H9 (cell line): ENCODE measurements around the gene FUT8. TPM values are rescaled to one million over a fixed set of nuclear protein-coding genes. Genes with fewer than 3 reads are reported as not detected.

Experiments used
- DNase-seq: peaks from one replicate; pipeline ENCODE4 v3.0.0-alpha.2; 2017
- H2AFZ ChIP-seq: one replicate; pipeline ENCODE4 v1.6.1; 2013; ENCODE audit warnings: mild to moderate bottlenecking, low read length, control low read depth, moderate library complexity
- H2AK5ac ChIP-seq: 2 replicates; pipeline ENCODE4 v1.6.1; 2013; ENCODE audit warnings: low read length, control low read depth, mixed read lengths; ENCODE audit not compliant: insufficient read length
- H2BK120ac ChIP-seq: one replicate; pipeline ENCODE4 v1.6.1; 2013; ENCODE audit warnings: low read depth, mild to moderate bottlenecking, low read length, control low read depth, inconsistent platforms; ENCODE audit not compliant: poor library complexity, severe bottlenecking
- H2BK12ac ChIP-seq: 2 replicates; pipeline ENCODE4 v1.6.1; 2013; ENCODE audit warnings: low read length, control low read depth, mixed read lengths, low read depth; ENCODE audit not compliant: insufficient read length
- H2BK15ac ChIP-seq: 2 replicates; pipeline ENCODE4 v1.6.1; 2013; ENCODE audit warnings: low read depth, low read length, control low read depth
- H2BK20ac ChIP-seq: one replicate; pipeline ENCODE4 v1.6.1; 2013; ENCODE audit warnings: low read depth, mild to moderate bottlenecking, low read length, control low read depth, inconsistent platforms; ENCODE audit not compliant: poor library complexity, severe bottlenecking
- H2BK5ac ChIP-seq: 2 replicates; pipeline ENCODE4 v1.6.1; 2013; ENCODE audit warnings: low read length, control low read depth, mixed read lengths; ENCODE audit not compliant: insufficient read length
- H3K14ac ChIP-seq: 2 replicates; pipeline ENCODE4 v1.6.1; 2013; ENCODE audit warnings: low read length, control low read depth; ENCODE audit not compliant: insufficient read depth
- H3K18ac ChIP-seq: 2 replicates; pipeline ENCODE4 v1.6.1; 2013; ENCODE audit warnings: low read depth, mild to moderate bottlenecking, mixed read lengths, low read length, control low read depth; ENCODE audit not compliant: insufficient read length
- H3K23ac ChIP-seq: 2 replicates; pipeline ENCODE4 v1.6.1; 2013; ENCODE audit warnings: low read length, control low read depth, mixed read lengths, low read depth; ENCODE audit not compliant: insufficient read length
- H3K23me2 ChIP-seq: 2 replicates; pipeline ENCODE4 v1.6.1; 2013; ENCODE audit warnings: low read depth, mild to moderate bottlenecking, mixed read lengths, low read length, control low read depth; ENCODE audit not compliant: insufficient read length, poor library complexity, severe bottlenecking
- H3K27ac ChIP-seq: 2 replicates; pipeline ENCODE4 v1.5.1; 2013; ENCODE audit warnings: low read length, control low read depth, mixed read lengths, low read depth; ENCODE audit not compliant: insufficient read length
- H3K27me3 ChIP-seq: 2 replicates; pipeline ENCODE4 v1.6.1; 2013; ENCODE audit warnings: low read length, control low read depth, inconsistent platforms; ENCODE audit not compliant: insufficient read depth
- H3K4ac ChIP-seq: 2 replicates; pipeline ENCODE4 v1.6.1; 2013; ENCODE audit warnings: low read depth, mild to moderate bottlenecking, control low read depth, inconsistent platforms, low read length, moderate library complexity
- H3K4me1 ChIP-seq: 2 replicates; pipeline ENCODE4 v1.6.1; 2013; ENCODE audit warnings: low read length, control low read depth, inconsistent platforms; ENCODE audit not compliant: insufficient read depth
- H3K4me2 ChIP-seq: 2 replicates; pipeline ENCODE4 v1.6.1; 2013; ENCODE audit warnings: low read length, control low read depth, mixed read lengths; ENCODE audit not compliant: insufficient read length, insufficient read depth
- H3K56ac ChIP-seq: 2 replicates; pipeline ENCODE4 v1.6.1; 2013; ENCODE audit warnings: low read depth, mild to moderate bottlenecking, mixed read lengths, low read length, control low read depth; ENCODE audit not compliant: insufficient read length
- H3K79me1 ChIP-seq: 2 replicates; pipeline ENCODE4 v1.6.1; 2013; ENCODE audit warnings: low read depth, mild to moderate bottlenecking, moderate library complexity, low read length, control low read depth, inconsistent platforms; ENCODE audit not compliant: insufficient read depth, poor library complexity, severe bottlenecking
- H3K79me2 ChIP-seq: 2 replicates; pipeline ENCODE4 v1.6.1; 2013; ENCODE audit warnings: low read length, control low read depth, inconsistent platforms; ENCODE audit not compliant: insufficient read depth
- H3K9ac ChIP-seq: 2 replicates; pipeline ENCODE4 v1.6.1; 2013; ENCODE audit warnings: low read length, control low read depth, mixed read lengths; ENCODE audit not compliant: insufficient read length; ENCODE audit errors: extremely low read depth
- H3K9me3 ChIP-seq: one replicate; pipeline ENCODE4 v1.6.1; 2013; ENCODE audit warnings: low read depth, low read length, inconsistent platforms; ENCODE audit not compliant: control insufficient read depth
- H3T11ph ChIP-seq: one replicate; pipeline ENCODE4 v1.6.1; 2013; ENCODE audit warnings: mild to moderate bottlenecking, low read length, control low read depth, inconsistent platforms
- H4K20me1 ChIP-seq: one replicate; pipeline ENCODE4 v1.6.1; 2013; ENCODE audit not compliant: control insufficient read depth, insufficient read length, insufficient read depth
- H4K5ac ChIP-seq: 2 replicates; pipeline ENCODE4 v1.6.1; 2013; ENCODE audit warnings: low read depth, mild to moderate bottlenecking, mixed read lengths, low read length, control low read depth; ENCODE audit not compliant: insufficient read length
- H4K8ac ChIP-seq: replicated peaks from 2 replicates; pipeline ENCODE4 v1.6.1; 2013; ENCODE audit warnings: low read length, control low read depth, mixed read lengths, low read depth; ENCODE audit not compliant: insufficient read length
- H4K91ac ChIP-seq: 2 replicates; pipeline ENCODE4 v1.6.1; 2013; ENCODE audit warnings: low read depth, mild to moderate bottlenecking, moderate library complexity, mixed read lengths, low read length, control low read depth; ENCODE audit not compliant: insufficient read length
- H3K27ac Mint-ChIP-seq, 3 experiments: 2 replicates in 2 of 3; 3 replicates in 1 of 3; pipeline ENCODE4 v1.8.0; 2020 to 2021; ENCODE audit warnings: mixed read lengths in 3 of 3, mild to moderate bottlenecking in 1 of 3, moderate library complexity in 1 of 3
- H3K27me3 Mint-ChIP-seq: 2 replicates; pipeline ENCODE4 v1.8.0; 2021; ENCODE audit warnings: low read depth, mild to moderate bottlenecking, moderate library complexity, mixed read lengths
- H3K36me3 Mint-ChIP-seq, 3 experiments: 2 replicates in 2 of 3; 3 replicates in 1 of 3; pipeline ENCODE4 v1.8.0; 2020 to 2021; ENCODE audit warnings: low read depth in 3 of 3, mixed read lengths in 3 of 3; ENCODE audit not compliant: insufficient read depth in 1 of 3
- H3K4me1 Mint-ChIP-seq, 2 experiments: 2 replicates each; pipeline ENCODE4 v1.8.0; 2020; ENCODE audit warnings: mixed read lengths in 2 of 2
- H3K4me3 Mint-ChIP-seq, 2 experiments: 2 replicates in 1 of 2; 3 replicates in 1 of 2; pipeline ENCODE4 v1.8.0; 2020 to 2021; ENCODE audit warnings: mild to moderate bottlenecking in 2 of 2, mixed read lengths in 2 of 2, moderate library complexity in 1 of 2
- H3K9me3 Mint-ChIP-seq, 2 experiments: 2 replicates in 1 of 2; 3 replicates in 1 of 2; pipeline ENCODE4 v1.8.0; 2020; ENCODE audit warnings: mild to moderate bottlenecking in 2 of 2, mixed read lengths in 2 of 2, moderate library complexity in 1 of 2
- WGBS: extraction: QIAGEN DNeasy Blood & Tissue Kit; methylation state at CpG from one replicate; pipeline ENCODE4 v1.1.7; 2013; ENCODE audit warnings: missing lambda C conversion rate, low lambda C conversion rate, mixed read lengths; ENCODE audit not compliant: insufficient read length; ENCODE audit errors: extremely low coverage; 5-methylcytosine and 5-hydroxymethylcytosine counted together
- total RNA-seq: library from RNA; stranded (reverse); gene quantifications from 2 replicates; pipeline ENCODE4 v1.2.1, GENCODE V29; 2021
- TF ChIP-seq, protein P1 (sequence below): fragments of 200-600 bp; sonication (generic); conservative IDR thresholded peaks from 3 replicates; pipeline ENCODE4 v1.8.0; 2021; ENCODE audit warnings: antibody characterized with exemption, mild to moderate bottlenecking

The FUT8 gene
- total RNA-seq, 1 experiment from 2014 or later, result 44.3 TPM

GRCh38 chr14:65433646-65434045 lies 21.1 kb downstream of the FUT8 start:
- Histone ChIP-seq H3K4me1 (0 out of 2 replicates have a peak, but pooled peaks cover 2% of the 10 kb centered on the region), H2BK15ac (no peak overlapping the region), H3K14ac (no peak overlapping the region), H3K9me3 (no peaks in the 10 kb centered on the region), H2BK20ac (no peak overlapping the region), H2BK5ac (no peak overlapping the region), H2AFZ (no peak overlapping the region), H3K9ac (no peak overlapping the region), H3K4me2 (no peak overlapping the region), H3K27ac (no peak overlapping the region), H3K23me2 (no peaks in the 10 kb centered on the region), H4K8ac (no peak overlapping the region), H3K56ac (no peak overlapping the region), H3K23ac (no peak overlapping the region), H4K5ac (no peak overlapping the region), H2BK120ac (no peak overlapping the region), H2BK12ac (no peak overlapping the region), H4K20me1 (no peaks in the 10 kb centered on the region), H3K79me1 (no peaks in the 10 kb centered on the region), H3K18ac (no peak overlapping the region), H3K4ac (no peak overlapping the region), H3T11ph (no peak overlapping the region), H4K91ac (no peak overlapping the region), H3K79me2 (no peaks in the 10 kb centered on the region), H3K27me3 (no peaks in the 10 kb centered on the region), H2AK5ac (no peak overlapping the region)
- Mint-ChIP-seq H3K4me3 (no peak overlapping the region; a peak in 1 of 5 replicates), H3K4me1 (peaks cover 31 to 44% of the 10 kb centered on the region in 2 experiments), H3K36me3 (peaks cover 3 to 14% (median 13%) of the 10 kb centered on the region in 3 experiments; a peak in 6 of 7 replicates), H3K9me3 (peaks cover 8 to 11% of the 10 kb centered on the region in 2 experiments), H3K27ac (peak overlapping the region in 2 of 3 experiments; percentile 47 to 86; a peak in 3 of 7 replicates), H3K27me3 (no peaks in the 10 kb centered on the region)
- DNase-seq, result no peak
- WGBS, result no CpG with 5 or more reads among the region's 2 CpGs
- TF ChIP-seq, protein P1, sequence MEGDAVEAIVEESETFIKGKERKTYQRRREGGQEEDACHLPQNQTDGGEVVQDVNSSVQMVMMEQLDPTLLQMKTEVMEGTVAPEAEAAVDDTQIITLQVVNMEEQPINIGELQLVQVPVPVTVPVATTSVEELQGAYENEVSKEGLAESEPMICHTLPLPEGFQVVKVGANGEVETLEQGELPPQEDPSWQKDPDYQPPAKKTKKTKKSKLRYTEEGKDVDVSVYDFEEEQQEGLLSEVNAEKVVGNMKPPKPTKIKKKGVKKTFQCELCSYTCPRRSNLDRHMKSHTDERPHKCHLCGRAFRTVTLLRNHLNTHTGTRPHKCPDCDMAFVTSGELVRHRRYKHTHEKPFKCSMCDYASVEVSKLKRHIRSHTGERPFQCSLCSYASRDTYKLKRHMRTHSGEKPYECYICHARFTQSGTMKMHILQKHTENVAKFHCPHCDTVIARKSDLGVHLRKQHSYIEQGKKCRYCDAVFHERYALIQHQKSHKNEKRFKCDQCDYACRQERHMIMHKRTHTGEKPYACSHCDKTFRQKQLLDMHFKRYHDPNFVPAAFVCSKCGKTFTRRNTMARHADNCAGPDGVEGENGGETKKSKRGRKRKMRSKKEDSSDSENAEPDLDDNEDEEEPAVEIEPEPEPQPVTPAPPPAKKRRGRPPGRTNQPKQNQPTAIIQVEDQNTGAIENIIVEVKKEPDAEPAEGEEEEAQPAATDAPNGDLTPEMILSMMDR, result no peak
